Upper lobe of left lung (tissue), 6 donors: ENCODE results near the gene ZSCAN30. TPM values are rescaled to one million over a fixed set of nuclear protein-coding genes. Genes with fewer than 3 reads are reported as not detected.

Source experiments
- ATAC-seq, 2 donors: fragments of 200-7000 bp; cut with Tn5 transposase; one replicate each; pipeline ENCODE4 v1.9.1; 2022; ENCODE audit warnings: mild to moderate bottlenecking in 2 of 2, moderate library complexity in 2 of 2; ENCODE audit not compliant: low FRiP score in 2 of 2
- DNase-seq, 2 donors: peaks; one replicate each; pipeline ENCODE4 v3.0.0-alpha.2; 2019 to 2020
- H3K27ac ChIP-seq, 4 donors: fragments of 200-600 bp; sonication (generic); one replicate each; pipeline ENCODE4 v1.5.1; 2016 to 2019
- H3K27me3 ChIP-seq, 4 donors: fragments of 200-600 bp; sonication (generic); one replicate each; pipeline ENCODE4 v1.5.1; 2017 to 2019
- H3K36me3 ChIP-seq, 4 donors: fragments of 200-600 bp; sonication (generic); one replicate each; pipeline ENCODE4 v1.5.1; 2016 to 2019
- H3K4me1 ChIP-seq, 4 donors: fragments of 200-600 bp; sonication (generic); one replicate each; pipeline ENCODE4 v1.5.1; 2018 to 2019
- H3K4me3 ChIP-seq, 4 donors: fragments of 200-600 bp; sonication (generic); one replicate each; pipeline ENCODE4 v1.5.1; 2017 to 2019; ENCODE audit warnings: mild to moderate bottlenecking in 2 of 4, moderate library complexity in 1 of 4
- H3K9me3 ChIP-seq, 4 donors: fragments of 200-600 bp; sonication (generic); one replicate each; pipeline ENCODE4 v1.5.1; 2018 to 2019
- CTCF ChIP-seq, 6 experiments: fragments of 450-650 bp in 4 of 6; fragments of 200-600 bp in 2 of 6; sonication (generic) in 2 of 6; IDR thresholded peaks; one replicate each; pipeline ENCODE4 v1.5.1; 2016 to 2019; ENCODE audit warnings: antibody characterized with exemption in 6 of 6
- EP300 ChIP-seq, 4 donors: sonication (generic); formaldehyde crosslinking; IDR thresholded peaks; one replicate each; pipeline ENCODE4 v1.5.1; 2017; ENCODE audit warnings: antibody characterized with exemption in 4 of 4, control low read depth in 2 of 4
- POLR2A ChIP-seq, 4 donors: fragments of 450-650 bp; IDR thresholded peaks; one replicate each; pipeline ENCODE4 v1.5.1; 2016 to 2017; ENCODE audit warnings: antibody characterized with exemption in 4 of 4, mild to moderate bottlenecking in 2 of 4
- POLR2AphosphoS5 ChIP-seq, 2 donors: sonication (generic); formaldehyde crosslinking; IDR thresholded peaks; one replicate each; pipeline ENCODE4 v1.5.1; 2017; ENCODE audit warnings: antibody characterized with exemption in 2 of 2
- WGBS, 2 donors: methylation state at CpG; one replicate each; pipeline ENCODE4 v1.1.5; 2017 to 2018; 5-methylcytosine and 5-hydroxymethylcytosine counted together
- total RNA-seq, 6 donors: library from RNA; depleted of rRNA in 4 of 6; stranded (reverse); fragments of >200 nt in 4 of 6; gene quantifications; one replicate each; pipeline versions ENCODE4 v1.1.0 to v1.2.1, GENCODE V29; 2016 to 2021
- donor health status: DM: no; HTN: no; CAD: no; lungs with moderate emphysema.
- donor health status: DM: no; HTN: yes; CAD: no; lungs with severe emphysema.

ZSCAN30 gene
- total RNA-seq, 6 donors from 2014 or later: 11.4 to 67.1 (median 14.0) TPM

GRCh38 chr18:35264409-35264808, 25.6 kb downstream of the ZSCAN30 start:
- Histone ChIP-seq H3K36me3 (peaks cover 0 to 26% (median 4%) of the 10 kb centered on the region in 4 donors), H3K4me3 (no peak overlapping the region), H3K9me3 (no peaks in the 10 kb centered on the region), H3K27me3 (no peaks in the 10 kb centered on the region), H3K27ac (no peak overlapping the region), H3K4me1 (peaks cover 4 to 6% (median 6%) of the 10 kb centered on the region in 4 donors)
- no peak for TF ChIP-seq EP300 (IDR thresholded peaks at IDR 0.05)
- TF ChIP-seq POLR2A (IDR thresholded peaks at IDR 0.05): no peak
- TF ChIP-seq POLR2AphosphoS5 (IDR thresholded peaks at IDR 0.05): no peak
- TF ChIP-seq CTCF (IDR thresholded peaks at IDR 0.05): no peak
- 94 to 95% methylated on average over 2 of the region's 2 CpGs for WGBS, 2 donors
- ATAC-seq: no peak
- DNase-seq: no peak

DNA sequence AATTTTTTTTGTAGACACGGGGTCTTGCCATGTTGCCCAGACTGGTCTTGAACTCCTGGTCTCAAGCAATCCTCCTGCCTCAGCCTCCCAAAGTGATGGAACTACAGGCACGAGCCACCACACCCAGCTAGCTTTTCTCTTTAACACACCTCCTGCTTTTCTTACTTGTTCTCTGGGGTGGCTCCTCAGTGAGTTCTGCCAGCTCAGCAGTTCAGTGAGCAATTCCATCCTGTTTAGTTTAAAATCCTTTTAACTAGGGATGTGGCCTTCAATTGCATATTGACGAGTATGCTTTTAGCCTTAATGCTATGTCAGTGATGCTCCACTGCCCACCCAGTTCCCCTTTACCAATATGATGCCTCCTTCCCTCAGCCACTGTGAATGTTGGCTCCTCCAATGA, 33.1 kb downstream of the ZSCAN30 start:
- WGBS, 2 donors: 97 to 98% methylated on average over 3 of the region's 3 CpGs
- Histone ChIP-seq H3K9me3 (peaks cover 0 to 21% (median 15%) of the 10 kb centered on the region in 4 donors), H3K27ac (no peak overlapping the region), H3K4me3 (no peak overlapping the region), H3K4me1 (no peaks in the 10 kb centered on the region), H3K27me3 (no peaks in the 10 kb centered on the region), H3K36me3 (peaks cover 0 to 46% (median 12%) of the 10 kb centered on the region in 4 donors)
- no peak for ATAC-seq
- DNase-seq: no peak
- no peak for TF ChIP-seq POLR2A (IDR thresholded peaks at IDR 0.05)
- no peak for TF ChIP-seq POLR2AphosphoS5 (IDR thresholded peaks at IDR 0.05)
- TF ChIP-seq CTCF (IDR thresholded peaks at IDR 0.05): no peak
- no peak for TF ChIP-seq EP300 (IDR thresholded peaks at IDR 0.05)

GRCh38 chr18:35253655-35254287, 36.3 kb downstream of the ZSCAN30 start:
- Histone ChIP-seq H3K9me3 (peaks cover 0 to 26% (median 15%) of the 10 kb centered on the region in 4 donors), H3K36me3 (peaks cover 0 to 57% (median 12%) of the 10 kb centered on the region in 4 donors), H3K4me3 (no peak overlapping the region), H3K27me3 (no peaks in the 10 kb centered on the region), H3K27ac (no peak overlapping the region), H3K4me1 (no peaks in the 10 kb centered on the region)
- TF ChIP-seq EP300 (IDR thresholded peaks at IDR 0.05) (no peak), CTCF (IDR thresholded peaks at IDR 0.05) (no peak), POLR2A (IDR thresholded peaks at IDR 0.05) (no peak), POLR2AphosphoS5 (IDR thresholded peaks at IDR 0.05) (no peak)
- DNase-seq: no peak
- ATAC-seq: no peak
- 94 to 96% methylated on average over 4 of the region's 4 CpGs for WGBS, 2 donors

- ATAC-seq (no peak), DNase-seq (no peak)
- Histone ChIP-seq H3K9me3 (peaks cover 0 to 26% (median 15%) of the 10 kb centered on the region in 4 donors), H3K27ac (no peak overlapping the region), H3K27me3 (no peaks in the 10 kb centered on the region), H3K4me3 (no peak overlapping the region), H3K4me1 (no peaks in the 10 kb centered on the region), H3K36me3 (peaks cover 0 to 63% (median 18%) of the 10 kb centered on the region in 4 donors)
- TF ChIP-seq EP300 (IDR thresholded peaks at IDR 0.05) (no peak), POLR2AphosphoS5 (IDR thresholded peaks at IDR 0.05) (no peak), CTCF (IDR thresholded peaks at IDR 0.05) (no peak), POLR2A (IDR thresholded peaks at IDR 0.05) (no peak)
- WGBS, 2 donors: 88 to 100% methylated on average over 1 of the region's 1 CpG
Measured at GRCh38 chr18:35252466-35252865, 37.6 kb downstream of the ZSCAN30 start.

DNA sequence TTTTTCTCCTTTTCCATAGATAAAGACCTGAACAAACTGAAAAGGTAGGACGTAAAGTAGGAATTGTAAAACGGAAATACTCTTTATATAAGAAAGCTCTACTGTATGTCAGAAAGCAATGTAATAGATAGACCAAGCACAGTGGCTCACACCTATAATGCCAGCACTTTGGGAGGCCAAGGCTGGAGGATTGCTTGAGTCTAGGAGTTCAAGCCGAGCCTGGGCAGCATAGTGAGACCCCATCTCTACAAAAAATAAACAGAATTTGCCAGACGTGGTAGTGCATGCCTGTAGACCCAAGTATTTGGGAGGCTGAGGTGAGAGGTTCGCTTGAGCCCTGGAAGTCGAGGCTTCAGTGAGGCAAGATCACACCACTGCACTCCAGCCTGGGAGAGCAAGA, 41.6 kb downstream of the ZSCAN30 start:
- no peak overlapping the region for H3K27ac ChIP-seq
- WGBS, 2 donors: 94 to 96% methylated on average over 6 of the region's 6 CpGs
- no peak for ATAC-seq
- no peak overlapping the region for H3K4me3 ChIP-seq
- peaks cover 8 to 81% (median 37%) of the 10 kb centered on the region in 4 donors for H3K36me3 ChIP-seq
- peaks cover 0 to 18% (median 6%) of the 10 kb centered on the region in 4 donors for H3K9me3 ChIP-seq
- H3K4me1 ChIP-seq: no peaks in the 10 kb centered on the region
- no peaks in the 10 kb centered on the region for H3K27me3 ChIP-seq
- no peak for DNase-seq
- no peak for TF ChIP-seq POLR2AphosphoS5 (IDR thresholded peaks at IDR 0.05)
